Measurements from ENCODE around the gene TMEM151B.
"Not testable (repeated sequence)": the region's sequence is repeated elsewhere in the genome, so short reads cannot be mapped to it uniquely, and the experiment has no call there.

TMEM151B gene

DNA sequence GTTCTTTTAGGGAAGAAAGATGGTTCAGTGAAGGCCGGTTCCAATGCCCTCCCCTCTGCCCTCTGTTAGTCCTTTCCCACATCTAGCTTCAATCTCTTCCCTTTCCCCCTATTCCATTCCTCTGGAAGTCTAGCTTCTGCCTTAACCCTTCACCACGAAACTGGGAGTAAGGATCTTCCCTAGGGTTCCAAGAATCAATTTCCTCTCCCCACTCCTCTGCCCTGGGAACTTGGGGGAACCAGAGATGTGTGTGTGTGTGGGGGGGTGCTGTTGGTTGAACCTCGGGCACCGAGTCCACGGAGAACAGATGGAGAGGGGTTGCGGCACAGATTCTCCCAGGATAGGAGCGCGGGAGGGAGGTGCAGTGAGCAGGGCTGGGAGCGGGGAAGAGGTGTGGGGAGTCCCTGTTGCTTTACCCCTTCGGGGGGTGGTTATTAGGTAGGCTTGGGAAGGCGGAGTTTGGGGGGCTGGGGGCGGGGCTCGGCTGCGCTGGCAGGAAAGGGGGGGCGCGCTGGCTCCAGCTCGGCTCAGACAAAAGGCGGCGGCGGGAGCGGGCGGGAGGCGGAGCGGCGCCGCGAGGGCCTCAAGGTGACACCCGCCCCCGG lies at the start of gene TMEM151B:
TMEM151B (plus strand) TSS at position 530 of the 605 bp plus-strand sequence. CDS start 293 bp downstream, outside the sequence.
- peak; percentile 37 for DNase-seq

DNA sequence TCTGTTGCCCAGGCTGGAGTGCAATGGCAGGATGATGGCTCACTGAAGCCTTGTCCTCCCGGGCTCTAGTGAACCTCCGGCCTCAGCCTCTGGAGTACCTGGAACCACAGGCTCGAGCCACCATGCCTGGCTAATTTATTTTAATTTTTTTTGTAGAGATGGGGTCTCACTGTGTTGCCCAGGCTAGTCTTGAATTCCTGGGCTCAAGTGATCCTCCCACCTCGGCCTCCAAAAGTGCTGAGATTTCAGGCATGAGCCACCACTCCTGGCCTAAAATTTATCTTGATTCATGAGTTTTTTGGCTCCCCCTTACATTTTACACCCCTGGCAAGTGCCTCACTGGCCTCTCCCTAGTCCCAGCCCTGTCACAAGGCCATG lies 49.3 kb upstream of the TMEM151B start:
- no peak for DNase-seq

- DNase-seq = peak; percentile 81
Measured at GRCh38 chr6:44221291-44221960, 48.8 kb upstream of the TMEM151B start.

DNA sequence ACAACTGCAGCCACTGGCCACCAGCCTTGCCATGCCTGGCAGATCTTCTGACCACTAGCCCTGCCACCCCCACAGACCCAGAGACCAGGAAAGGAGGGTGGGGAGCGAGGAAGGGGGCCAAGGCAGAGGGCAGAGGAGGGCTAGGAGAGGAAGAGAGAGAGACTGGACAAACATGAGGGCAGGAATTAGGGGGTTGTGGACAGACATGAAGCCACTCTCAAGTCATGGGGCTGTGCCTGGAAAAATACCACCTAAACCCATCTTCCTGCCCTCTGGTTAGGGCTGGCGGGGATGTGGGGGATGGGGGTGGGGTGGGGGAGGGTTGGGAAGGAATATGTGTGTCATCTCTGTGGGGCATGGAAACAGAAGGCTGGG lies 48.3 kb upstream of the TMEM151B start:
- DNase-seq = no peak

DNA sequence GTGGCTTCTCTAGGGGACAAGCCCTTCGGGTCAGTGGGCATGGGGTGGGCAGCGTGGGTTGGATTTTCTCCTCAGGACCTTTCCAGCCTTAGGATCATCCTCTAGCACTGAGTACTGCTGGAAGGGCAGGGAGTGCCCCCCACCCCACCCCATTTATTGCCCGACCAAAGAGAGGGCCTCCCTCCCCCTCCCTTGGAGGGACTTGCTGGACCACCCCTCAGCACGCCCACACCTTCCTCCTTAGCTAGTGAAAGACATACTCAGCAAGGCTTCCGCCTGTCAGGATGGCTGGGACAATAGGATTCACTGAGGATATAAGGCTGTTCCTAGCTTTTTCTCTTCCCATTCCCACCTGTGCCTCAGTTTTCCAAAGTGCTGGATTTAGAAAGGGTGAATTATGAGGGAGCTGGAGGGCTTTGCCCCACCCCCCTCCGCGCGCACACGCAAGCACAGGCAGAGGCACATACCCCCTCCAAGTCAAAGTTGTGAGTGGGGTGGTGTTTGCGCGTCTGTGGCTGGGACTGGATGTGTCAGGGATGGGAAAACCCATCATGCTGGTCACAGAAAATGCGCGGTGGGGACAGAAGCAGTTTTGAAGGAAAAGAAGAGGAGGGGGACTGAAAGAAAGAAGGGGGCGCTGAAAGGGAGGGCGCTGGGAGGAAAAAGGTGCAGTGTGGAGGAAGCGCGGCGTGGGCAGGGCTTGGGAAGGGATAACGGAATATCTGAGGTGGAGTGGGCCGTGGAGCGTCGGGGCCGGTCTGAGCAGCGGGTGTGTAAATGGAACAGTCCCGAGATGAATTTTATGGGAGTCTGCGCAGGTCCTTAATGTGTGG lies 47.5 kb upstream of the TMEM151B start:
- DNase-seq = no peak

DNA sequence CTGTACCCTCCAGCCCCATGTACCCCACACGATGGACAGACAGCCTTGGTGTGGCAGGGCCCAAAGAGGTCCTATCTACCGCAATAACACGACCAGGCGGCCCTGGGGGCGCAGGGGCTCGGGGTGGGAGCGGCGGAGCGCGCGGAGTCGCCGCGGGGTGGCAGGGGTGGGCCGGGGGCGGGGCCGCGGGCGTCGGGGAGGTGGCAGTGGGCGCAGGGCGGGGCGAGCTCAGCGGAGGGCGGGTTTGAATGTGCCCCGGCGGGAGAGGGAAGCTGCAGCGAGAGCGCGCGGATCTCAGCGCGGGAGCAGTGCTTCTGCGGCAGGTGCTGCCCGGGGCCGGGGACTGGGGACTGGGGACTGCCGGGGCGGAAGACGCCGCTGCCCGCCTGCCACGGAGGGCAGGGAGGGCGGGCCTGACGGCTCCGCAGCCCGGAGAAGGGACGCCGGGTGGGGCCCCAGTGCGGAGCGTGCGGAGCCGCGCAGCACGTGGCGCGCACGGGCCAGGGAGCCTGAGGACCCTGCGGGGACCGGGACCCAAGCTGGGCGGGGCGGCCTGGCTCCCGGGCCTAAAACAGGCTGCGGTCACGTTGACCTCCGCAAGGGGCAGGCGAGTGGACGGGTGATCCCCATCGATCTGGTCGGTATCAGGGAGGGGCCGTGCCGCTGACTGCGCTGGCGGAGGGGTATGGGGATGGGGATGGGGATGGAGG lies 46.8 kb upstream of the TMEM151B start, which contains the start of gene SLC29A1:
SLC29A1 (plus strand) TSS at position 277 of the 710 bp plus-strand sequence. CDS start 3,719 bp downstream, outside the sequence.
- peak; percentile 87 for DNase-seq

DNA sequence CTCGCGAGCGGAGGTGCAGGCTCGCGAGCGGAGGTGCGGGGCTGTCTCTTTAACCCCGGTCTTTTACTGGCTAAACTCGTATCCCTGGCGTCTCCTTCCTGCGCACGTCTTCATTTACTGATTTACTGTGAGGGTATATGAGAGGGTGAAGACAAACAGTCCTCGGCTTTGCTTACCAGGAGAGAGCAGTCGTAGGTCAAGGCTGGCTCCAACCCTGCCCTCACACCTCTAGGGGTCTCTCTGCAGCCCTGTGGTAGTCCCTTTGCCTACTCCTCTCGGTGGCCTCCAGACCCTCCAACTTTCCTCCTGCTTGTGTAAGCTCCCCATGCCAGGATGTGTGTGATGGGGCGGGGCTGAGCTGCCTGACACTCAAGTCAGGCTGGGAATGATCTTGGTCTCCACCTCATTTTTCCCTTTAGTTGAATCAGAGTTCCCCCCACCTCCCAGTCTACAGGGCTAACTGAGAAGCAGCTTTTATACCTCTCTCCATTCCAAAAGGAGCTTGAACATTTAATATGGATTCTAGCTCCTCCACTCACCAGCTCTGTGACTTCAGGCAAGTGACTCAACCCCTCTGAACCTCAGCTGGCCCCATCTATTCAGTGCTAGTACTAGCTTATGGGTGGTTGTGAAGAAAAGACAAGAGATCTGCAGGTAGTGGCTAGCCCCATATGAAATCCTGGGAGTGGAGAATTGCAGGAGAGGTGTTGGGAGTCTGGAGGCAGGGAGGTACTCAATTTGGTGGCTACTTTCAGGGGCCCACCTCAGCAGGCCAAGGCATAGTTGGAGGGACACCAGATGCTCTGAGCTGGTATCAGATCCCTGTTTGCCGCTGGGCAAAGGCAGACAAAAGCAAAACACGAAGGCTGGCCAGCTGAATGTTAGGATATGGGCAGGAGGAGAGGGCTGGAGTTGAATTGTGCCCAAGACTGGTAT lies 46.0 kb upstream of the TMEM151B start:
- no peak for DNase-seq

- DNase-seq = no peak
Measured at GRCh38 chr6:44224965-44225305, 45.3 kb upstream of the TMEM151B start.

DNA sequence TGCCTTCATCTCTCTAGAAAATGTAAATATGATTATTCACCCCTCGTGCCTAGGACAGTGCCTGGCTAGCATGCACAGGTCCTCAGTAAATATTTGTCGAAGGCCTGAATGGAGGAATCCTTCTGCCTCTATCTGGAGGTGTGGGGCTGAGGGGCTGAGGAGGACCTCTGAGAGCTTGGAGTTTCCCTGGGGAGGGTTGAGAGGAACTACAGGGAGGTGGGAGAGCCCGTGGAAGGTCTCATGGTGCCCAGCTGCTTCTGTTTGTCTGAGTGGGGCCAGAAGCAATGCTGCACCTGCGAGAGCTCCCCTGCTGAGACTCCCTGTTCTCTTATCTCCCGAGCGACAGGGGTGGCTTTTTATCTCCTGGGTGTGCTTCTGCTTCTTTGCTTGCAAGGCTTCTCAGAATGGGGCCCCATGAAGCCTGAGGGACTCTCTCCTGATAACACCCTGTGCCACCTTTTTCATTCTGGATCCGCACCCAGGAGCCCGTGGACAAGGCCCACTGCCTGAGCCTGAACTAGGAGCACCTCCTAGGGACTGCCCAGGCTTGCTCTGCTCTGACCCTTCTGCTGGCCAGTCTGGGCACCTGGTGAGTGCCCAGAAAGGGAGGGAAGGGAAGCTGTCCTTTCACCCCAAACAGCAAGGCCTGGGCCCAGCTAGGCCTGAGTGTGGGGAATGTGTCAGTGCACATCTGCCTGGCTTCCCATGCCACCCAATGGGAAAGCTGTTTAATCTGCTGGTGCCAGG lies 44.5 kb upstream of the TMEM151B start:
- no peak for DNase-seq

- DNase-seq = no peak
Measured at GRCh38 chr6:44226368-44227147, 43.7 kb upstream of the TMEM151B start.

DNA sequence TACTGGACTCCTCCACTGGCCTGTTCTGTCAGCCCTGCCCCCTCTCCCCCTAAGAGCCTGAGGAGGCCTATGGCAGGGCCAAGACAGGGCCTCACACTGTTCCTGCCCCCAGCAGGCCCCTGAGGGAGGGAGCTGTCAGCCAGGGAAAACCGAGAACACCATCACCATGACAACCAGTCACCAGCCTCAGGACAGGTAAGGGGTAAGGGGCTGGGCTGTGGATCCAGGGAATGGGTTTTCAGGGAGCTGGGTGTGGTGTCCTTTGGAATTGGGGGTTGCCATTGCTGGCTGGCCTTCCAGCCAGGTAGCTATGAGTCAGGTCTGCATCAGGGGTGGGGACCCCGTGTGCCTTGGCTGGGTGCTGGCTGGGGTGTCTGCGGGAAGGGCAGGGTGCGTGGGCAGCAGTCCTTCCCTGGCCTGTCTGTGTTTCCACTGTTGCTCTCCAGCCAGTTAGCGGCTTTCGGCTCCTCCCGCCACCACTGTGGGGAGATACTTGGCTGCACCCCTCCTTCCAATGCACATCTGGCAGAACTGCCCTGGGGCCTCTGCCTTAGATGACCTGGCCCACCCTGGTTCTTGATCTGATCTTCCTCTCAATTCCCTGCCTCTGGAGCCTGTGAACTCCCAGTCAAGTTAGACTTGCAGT lies 43.0 kb upstream of the TMEM151B start:
- DNase-seq = no peak

DNA sequence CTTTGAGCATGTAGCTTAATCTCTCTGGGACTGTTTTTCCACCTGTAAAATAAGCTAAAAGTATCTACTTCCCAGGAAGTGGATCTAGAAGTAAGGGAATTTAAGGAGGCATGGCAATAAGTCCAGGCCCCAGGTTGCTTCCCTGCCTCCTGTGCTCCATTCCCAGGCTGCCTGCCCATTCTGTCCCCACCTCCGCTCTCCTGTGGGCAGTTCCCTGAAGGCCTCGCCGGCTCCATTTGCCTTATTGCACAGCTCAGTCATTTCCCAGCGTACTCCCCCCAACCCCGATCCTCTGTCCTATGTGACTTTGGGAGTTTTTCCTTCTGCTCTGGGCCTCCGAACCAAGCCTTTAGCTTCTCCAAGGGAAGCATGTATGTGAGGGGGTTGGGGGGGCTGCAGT lies 42.2 kb upstream of the TMEM151B start:
- DNase-seq = no peak

GRCh38 chr6:44228433-44228832 lies 41.8 kb upstream of the TMEM151B start:
- no peak for DNase-seq

DNA sequence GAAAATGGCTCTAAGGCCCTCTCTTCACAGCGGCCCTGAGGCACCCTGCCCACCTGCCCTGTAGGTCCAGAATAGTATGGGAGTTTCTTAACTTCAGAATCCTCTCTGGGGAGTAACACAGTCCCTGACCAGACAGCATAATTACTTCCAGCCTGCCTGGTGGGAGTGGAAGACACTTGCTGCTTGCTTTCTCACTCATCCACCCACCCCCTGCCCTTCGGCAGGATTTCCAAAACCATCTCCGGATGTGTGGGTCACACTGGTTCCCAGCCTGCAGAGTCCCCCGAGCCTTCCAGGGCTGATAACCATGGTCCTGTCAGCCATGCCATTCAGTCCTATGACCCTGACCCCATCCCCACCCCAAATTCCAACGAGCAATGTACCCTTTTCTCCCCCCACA lies 41.4 kb upstream of the TMEM151B start:
- DNase-seq = no peak

- no peak for DNase-seq
Measured at GRCh38 chr6:44229376-44230033, 40.7 kb upstream of the TMEM151B start.

- DNase-seq = no peak
Measured at GRCh38 chr6:44230034-44230675, 40.1 kb upstream of the TMEM151B start.

- not testable (repeated sequence) for DNase-seq
Measured at GRCh38 chr6:44231426-44231825, 38.8 kb upstream of the TMEM151B start.

DNA sequence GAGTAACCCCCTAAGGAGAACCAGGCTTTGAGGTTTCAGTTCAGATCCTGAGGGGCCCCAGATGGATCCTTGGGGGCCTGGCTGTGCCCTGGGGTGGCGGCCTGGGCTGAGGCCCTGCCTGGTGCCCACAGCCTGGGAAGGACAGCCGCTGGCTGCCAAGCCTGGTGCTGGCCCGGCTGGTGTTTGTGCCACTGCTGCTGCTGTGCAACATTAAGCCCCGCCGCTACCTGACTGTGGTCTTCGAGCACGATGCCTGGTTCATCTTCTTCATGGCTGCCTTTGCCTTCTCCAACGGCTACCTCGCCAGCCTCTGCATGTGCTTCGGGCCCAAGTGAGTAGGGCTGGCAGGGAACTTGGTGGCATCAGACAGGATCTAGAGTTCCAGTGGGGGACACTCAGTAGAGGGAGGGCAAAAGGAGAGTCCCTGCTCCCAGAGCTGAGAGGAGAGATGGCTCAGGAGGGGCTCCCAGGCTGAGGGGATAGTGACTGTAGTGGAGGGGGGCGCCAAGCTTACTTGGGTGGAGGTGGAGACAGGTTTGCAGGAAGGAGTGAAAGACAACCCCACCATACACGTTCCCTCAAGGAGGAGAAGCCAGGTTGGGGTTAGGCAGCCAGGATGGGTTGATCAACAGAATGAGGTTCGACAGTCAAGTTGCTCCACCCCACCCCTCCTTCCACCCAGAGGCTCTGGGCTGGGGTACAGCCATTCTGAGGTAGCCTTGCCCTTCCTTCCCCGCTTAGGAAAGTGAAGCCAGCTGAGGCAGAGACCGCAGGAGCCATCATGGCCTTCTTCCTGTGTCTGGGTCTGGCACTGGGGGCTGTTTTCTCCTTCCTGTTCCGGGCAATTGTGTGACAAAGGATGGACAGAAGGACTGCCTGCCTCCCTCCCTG lies 37.3 kb upstream of the TMEM151B start:
- no peak for DNase-seq

Data from CD4-positive, alpha-beta T cell treated with Interleukin-17A for 1 hour (primary cell).